Measurements from ENCODE around the gene TEPSIN. TPM values are rescaled to one million over a fixed set of nuclear protein-coding genes. Genes with fewer than 3 reads are reported as not detected.

TEPSIN gene
- total RNA-seq, 2 donors from 2014 or later: 30.0 to 45.0 TPM

- peaks cover 11% of the 10 kb centered on the region for H3K36me3 Mint-ChIP-seq (ENCODE audit: low read depth)
- 94 to 96% methylated on average over 7 to 8 of the region's 8 CpGs for WGBS, 2 experiments (ENCODE audit: insufficient coverage in 1 of 2, insufficient read length in 1 of 2)
These were observed 24.9 kb downstream of the TEPSIN start for GRCh38 chr17:81213978-81214377.

GRCh38 chr17:81212365-81212764 is 26.5 kb downstream of the TEPSIN start:
- Histone ChIP-seq H3K9me3 (ENCODE audit: control insufficient read depth, low read length) (no peaks in the 10 kb centered on the region), H3K36me3 (ENCODE audit: control insufficient read depth, insufficient read depth, low read length) (no peaks in the 10 kb centered on the region), H3K4me1 (ENCODE audit: control insufficient read depth, insufficient read depth, low read length) (no peaks in the 10 kb centered on the region), H3K27ac (ENCODE audit: low read depth, low read length) (no peak overlapping the region), H3K4me3 (ENCODE audit: low read length) (no peak overlapping the region), H3K9ac (ENCODE audit: extremely low read depth, low read length, poor library complexity, severe bottlenecking) (no peak overlapping the region), H3K27me3 (ENCODE audit: control insufficient read depth, insufficient read depth, low read length, poor library complexity, severe bottlenecking) (no peaks in the 10 kb centered on the region)
- H3K4me1 Mint-ChIP-seq: no peaks in the 10 kb centered on the region
- H3K36me3 Mint-ChIP-seq (ENCODE audit: low read depth): peaks cover 11% of the 10 kb centered on the region
- no peak for TF ChIP-seq CTCF (conservative IDR thresholded peaks at IDR 0.05)
- WGBS, 2 experiments (ENCODE audit: insufficient coverage in 1 of 2, insufficient read length in 1 of 2): 94 to 96% methylated on average over 7 to 9 of the region's 9 CpGs
- H3K27ac Mint-ChIP-seq: no peak overlapping the region
- no peak for DNase-seq
- no peaks in the 10 kb centered on the region for H3K9me3 Mint-ChIP-seq
- H3K27me3 Mint-ChIP-seq (ENCODE audit: insufficient read depth): no peaks in the 10 kb centered on the region
- no peak overlapping the region for H3K4me3 Mint-ChIP-seq

More at GRCh38 chr17:81213978-81214377, 24.9 kb downstream of the TEPSIN start:
- Histone ChIP-seq H3K36me3 (ENCODE audit: control insufficient read depth, insufficient read depth, low read length) (no peaks in the 10 kb centered on the region), H3K4me3 (ENCODE audit: low read length) (no peak overlapping the region), H3K9ac (ENCODE audit: extremely low read depth, low read length, poor library complexity, severe bottlenecking) (no peak overlapping the region), H3K4me1 (ENCODE audit: control insufficient read depth, insufficient read depth, low read length) (no peaks in the 10 kb centered on the region), H3K27ac (ENCODE audit: low read depth, low read length) (no peak overlapping the region), H3K27me3 (ENCODE audit: control insufficient read depth, insufficient read depth, low read length, poor library complexity, severe bottlenecking) (no peaks in the 10 kb centered on the region), H3K9me3 (ENCODE audit: control insufficient read depth, low read length) (no peaks in the 10 kb centered on the region)
- Mint-ChIP-seq H3K27ac (no peak overlapping the region), H3K4me3 (no peak overlapping the region), H3K4me1 (no peaks in the 10 kb centered on the region), H3K9me3 (no peaks in the 10 kb centered on the region), H3K27me3 (ENCODE audit: insufficient read depth) (no peaks in the 10 kb centered on the region)
- DNase-seq: no peak
- TF ChIP-seq CTCF (conservative IDR thresholded peaks at IDR 0.05): no peak

GRCh38 chr17:81210868-81211267 is 28.0 kb downstream of the TEPSIN start:
- peak; percentile 13 for TF ChIP-seq CTCF (conservative IDR thresholded peaks at IDR 0.05)
- no peak for DNase-seq
- H3K4me1 ChIP-seq (ENCODE audit: control insufficient read depth, insufficient read depth, low read length): no peaks in the 10 kb centered on the region
- Mint-ChIP-seq H3K36me3 (ENCODE audit: low read depth) (peaks cover 3% of the 10 kb centered on the region), H3K27ac (peak overlapping the region; percentile 52), H3K9me3 (no peaks in the 10 kb centered on the region), H3K4me1 (no peaks in the 10 kb centered on the region), H3K27me3 (ENCODE audit: insufficient read depth) (no peaks in the 10 kb centered on the region), H3K4me3 (no peak overlapping the region)
- no peak overlapping the region for H3K9ac ChIP-seq (ENCODE audit: extremely low read depth, low read length, poor library complexity, severe bottlenecking)
- WGBS, 2 experiments (ENCODE audit: insufficient coverage in 1 of 2, insufficient read length in 1 of 2): 66 to 84% methylated on average over 7 to 14 of the region's 14 CpGs
- no peak overlapping the region for H3K27ac ChIP-seq (ENCODE audit: low read depth, low read length)
- no peaks in the 10 kb centered on the region for H3K36me3 ChIP-seq (ENCODE audit: control insufficient read depth, insufficient read depth, low read length)
- no peaks in the 10 kb centered on the region for H3K9me3 ChIP-seq (ENCODE audit: control insufficient read depth, low read length)
- H3K4me3 ChIP-seq (ENCODE audit: low read length): no peak overlapping the region
- no peaks in the 10 kb centered on the region for H3K27me3 ChIP-seq (ENCODE audit: control insufficient read depth, insufficient read depth, low read length, poor library complexity, severe bottlenecking)

Data from endodermal cell (in vitro differentiated cells).